GM21576 (cell line): ENCODE measurements around the gene PLA2G10.
"Not testable (repeated sequence)": the region's sequence is repeated elsewhere in the genome, so short reads cannot be mapped to it uniquely, and the experiment has no call there.

Source experiments
- ATAC-seq: cut with Tn5 transposase; IDR thresholded peaks from one replicate; pipeline ENCODE4 v1.9.1; 2021; ENCODE audit warnings: mild to moderate bottlenecking, moderate library complexity; ENCODE audit not compliant: unreplicated experiment

The PLA2G10 gene

GRCh38 chr16:14694129-14694528 is at the start of gene PLA2G10:
PLA2G10 (minus strand) TSS chr16:14694308; CDS start chr16:14694229, 79 bp downstream.
- ATAC-seq = not testable (repeated sequence)

DNA sequence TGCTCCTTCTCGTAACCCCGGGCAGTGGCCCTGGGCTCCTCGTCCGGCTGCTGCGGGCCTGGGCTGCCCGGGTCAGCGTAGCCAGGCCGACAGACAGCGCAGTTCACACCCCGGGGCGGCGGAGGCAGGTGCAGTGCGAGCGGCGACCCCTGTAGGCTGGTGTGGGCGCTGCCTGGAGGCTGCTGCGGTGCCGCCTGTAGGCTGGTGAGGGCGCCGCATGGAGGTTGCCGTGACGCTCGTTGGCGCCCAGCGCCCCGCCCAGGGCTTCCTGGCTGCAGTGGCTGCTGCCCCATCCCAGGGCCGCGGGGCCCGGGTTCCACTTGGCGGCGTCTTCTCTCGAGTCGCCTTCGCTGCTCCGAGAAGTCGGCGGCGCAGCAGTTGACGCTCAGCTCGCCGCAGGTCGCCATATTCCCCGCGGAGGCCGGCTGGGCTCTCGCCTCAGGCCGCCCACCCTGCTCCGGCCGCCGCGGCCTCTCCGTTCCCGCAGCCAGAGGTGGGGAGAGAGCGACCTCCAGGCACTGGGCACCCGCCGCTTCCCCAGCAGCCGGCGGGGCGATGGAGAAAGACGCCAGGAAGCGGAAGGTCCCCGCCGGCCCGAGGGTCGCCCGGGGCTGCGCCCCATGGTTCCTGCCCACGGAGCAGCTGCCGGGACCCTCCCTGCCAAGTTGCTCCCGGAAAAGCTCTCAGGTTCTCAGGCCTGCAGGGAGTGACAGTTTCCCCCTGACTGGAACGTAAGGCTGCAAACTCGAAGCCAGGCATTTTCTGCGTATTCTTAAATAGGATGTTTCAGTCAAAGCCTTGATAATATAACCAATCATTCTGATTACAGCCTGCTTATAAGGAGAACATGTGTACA is 48.4 kb upstream of the PLA2G10 start, which contains the start of gene NPIPA2:
Gene NPIPA2 (plus strand): TSS at position 261 of the 856 bp plus-strand sequence. CDS start 5,533 bp downstream, outside the sequence.
- peak; percentile 96 for ATAC-seq

GRCh38 chr16:14741794-14742193 is 47.7 kb upstream of the PLA2G10 start:
- ATAC-seq = not testable (repeated sequence)

DNA sequence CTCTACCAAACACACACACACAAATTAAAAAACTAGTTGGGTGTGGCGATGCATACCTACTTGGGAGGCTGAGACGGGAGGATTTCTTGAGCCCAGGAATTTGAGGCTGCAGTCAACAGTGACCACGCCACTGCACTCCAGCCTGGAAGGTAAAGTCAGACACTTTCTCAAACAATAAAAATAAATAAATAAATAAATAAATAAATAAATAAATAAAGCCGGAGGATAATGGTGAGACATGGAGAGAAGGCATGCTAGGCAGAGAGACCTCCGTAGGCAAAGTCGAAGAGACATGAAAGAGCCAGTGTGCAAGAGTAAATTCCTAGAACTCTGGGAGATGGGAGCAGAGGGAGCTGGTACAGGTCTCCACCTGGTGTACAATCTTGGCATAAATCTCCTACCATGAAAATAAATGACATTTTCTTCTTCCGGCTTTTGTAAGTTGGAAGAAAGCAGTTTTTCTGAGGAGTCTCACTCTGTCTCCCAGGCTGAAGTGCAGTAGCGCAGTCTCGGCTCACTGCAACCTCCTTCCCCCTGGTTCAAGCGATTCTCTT is 46.8 kb upstream of the PLA2G10 start:
- not testable (repeated sequence) for ATAC-seq

DNA sequence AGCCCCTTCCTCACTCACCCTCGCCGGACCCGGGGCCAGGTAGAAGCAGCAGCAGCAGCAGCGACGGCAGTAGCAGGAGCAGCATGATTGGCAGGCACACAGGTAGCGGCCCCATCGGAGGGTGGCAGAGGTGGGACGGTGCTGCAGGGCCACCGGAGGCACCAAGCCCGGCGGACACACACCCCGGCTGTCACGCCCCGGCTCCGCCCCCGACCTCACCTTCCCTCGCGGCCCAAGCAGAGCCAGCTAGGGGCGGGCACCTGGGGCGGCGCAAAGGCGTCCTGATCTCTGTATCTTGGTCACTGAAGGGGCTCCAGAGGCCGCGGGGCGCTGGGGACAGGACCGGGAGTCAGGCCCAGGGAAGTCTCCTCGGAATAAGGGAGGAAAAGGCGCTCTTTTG is 39.1 kb upstream of the PLA2G10 start:
- ATAC-seq = not testable (repeated sequence)

DNA sequence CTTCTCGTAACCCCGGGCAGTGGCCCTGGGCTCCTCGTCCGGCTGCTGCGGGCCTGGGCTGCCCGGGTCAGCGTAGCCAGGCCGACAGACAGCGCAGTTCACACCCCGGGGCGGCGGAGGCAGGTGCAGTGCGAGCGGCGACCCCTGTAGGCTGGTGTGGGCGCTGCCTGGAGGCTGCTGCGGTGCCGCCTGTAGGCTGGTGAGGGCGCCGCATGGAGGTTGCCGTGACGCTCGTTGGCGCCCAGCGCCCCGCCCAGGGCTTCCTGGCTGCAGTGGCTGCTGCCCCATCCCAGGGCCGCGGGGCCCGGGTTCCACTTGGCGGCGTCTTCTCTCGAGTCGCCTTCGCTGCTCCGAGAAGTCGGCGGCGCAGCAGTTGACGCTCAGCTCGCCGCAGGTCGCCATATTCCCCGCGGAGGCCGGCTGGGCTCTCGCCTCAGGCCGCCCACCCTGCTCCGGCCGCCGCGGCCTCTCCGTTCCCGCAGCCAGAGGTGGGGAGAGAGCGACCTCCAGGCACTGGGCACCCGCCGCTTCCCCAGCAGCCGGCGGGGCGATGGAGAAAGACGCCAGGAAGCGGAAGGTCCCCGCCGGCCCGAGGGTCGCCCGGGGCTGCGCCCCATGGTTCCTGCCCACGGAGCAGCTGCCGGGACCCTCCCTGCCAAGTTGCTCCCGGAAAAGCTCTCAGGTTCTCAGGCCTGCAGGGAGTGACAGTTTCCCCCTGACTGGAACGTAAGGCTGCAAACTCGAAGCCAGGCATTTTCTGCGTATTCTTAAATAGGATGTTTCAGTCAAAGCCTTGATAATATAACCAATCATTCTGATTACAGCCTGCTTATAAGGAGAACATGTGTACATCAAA is 9.3 kb upstream of the PLA2G10 start, which contains the start of gene NPIPA3:
Gene NPIPA3 (plus strand): TSS at position 256 of the 856 bp plus-strand sequence. CDS start 5,533 bp downstream, outside the sequence.
- ATAC-seq = peak; percentile 95

GRCh38 chr16:14702672-14703071 is 8.6 kb upstream of the PLA2G10 start:
- ATAC-seq = not testable (repeated sequence)

DNA sequence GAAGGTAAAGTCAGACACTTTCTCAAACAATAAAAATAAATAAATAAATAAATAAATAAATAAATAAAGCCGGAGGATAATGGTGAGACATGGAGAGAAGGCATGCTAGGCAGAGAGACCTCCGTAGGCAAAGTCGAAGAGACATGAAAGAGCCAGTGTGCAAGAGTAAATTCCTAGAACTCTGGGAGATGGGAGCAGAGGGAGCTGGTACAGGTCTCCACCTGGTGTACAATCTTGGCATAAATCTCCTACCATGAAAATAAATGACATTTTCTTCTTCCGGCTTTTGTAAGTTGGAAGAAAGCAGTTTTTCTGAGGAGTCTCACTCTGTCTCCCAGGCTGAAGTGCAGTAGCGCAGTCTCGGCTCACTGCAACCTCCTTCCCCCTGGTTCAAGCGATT is 7.8 kb upstream of the PLA2G10 start:
- not testable (repeated sequence) for ATAC-seq

DNA sequence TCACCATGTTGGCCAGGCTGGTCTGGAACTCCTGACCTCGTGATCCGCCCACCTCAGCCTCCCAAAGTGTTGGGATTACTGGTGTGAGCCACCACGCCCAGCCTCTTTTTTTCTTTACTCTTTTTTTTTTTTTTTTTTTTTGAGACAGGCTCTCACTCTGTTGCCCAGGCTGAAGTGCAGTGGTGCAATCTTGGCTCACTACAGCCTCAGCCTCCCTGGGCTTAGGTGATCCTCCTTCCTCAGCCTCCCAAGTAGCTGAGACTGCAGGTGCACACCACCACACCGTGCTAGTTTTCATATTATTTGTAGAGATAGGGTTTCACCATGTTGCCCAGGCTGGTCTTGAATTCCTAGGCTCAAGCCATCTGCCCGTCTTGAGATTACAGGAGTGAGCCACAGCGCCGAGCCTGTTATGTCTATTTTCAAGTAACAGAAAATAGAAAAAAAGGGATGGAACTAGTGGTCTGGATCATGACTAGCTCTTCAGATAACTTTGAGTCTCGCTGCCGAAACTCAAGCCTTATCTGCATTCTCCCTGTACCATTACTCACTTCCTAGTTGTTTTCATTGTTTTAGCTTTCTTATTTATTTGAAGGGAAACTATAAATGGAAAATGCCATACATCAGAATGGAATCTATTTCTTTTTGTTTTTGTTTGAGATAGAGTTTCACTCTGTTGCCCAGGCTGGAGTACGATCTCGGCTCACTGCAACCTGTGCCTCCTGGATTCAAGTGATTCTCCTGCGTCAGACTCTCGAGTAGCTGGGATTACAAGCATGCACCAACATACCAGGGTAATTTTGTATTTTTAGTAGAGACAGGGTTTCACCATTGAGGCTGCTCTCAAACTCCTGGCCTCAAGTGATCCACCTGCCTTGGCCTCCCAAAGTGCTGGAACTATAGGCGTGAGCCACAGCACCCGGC is 8.0 kb downstream of the PLA2G10 start:
- not testable (repeated sequence) for ATAC-seq

- ATAC-seq = no peak
Observed at GRCh38 chr16:14682121-14682520, 12.0 kb downstream of the PLA2G10 start.

DNA sequence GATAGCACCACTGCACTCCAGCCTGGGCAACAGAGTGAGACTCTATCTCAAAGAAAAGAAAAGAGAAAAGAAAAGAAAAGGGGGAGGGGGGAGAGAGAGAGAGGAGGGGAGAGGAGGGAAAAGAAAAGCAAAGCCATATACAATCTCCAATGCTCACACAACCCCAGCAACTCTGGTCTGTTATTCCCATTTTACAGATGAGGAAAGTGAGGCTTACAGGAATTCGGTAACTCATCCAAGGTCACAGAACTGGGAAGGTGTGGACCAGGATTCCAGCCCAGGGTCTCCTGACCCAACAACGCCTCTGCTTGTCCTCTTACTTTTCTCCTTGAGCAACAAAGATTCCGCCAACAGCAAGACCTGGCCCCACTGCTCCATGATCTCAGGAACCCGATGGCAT is 13.0 kb downstream of the PLA2G10 start:
- no peak for ATAC-seq

DNA sequence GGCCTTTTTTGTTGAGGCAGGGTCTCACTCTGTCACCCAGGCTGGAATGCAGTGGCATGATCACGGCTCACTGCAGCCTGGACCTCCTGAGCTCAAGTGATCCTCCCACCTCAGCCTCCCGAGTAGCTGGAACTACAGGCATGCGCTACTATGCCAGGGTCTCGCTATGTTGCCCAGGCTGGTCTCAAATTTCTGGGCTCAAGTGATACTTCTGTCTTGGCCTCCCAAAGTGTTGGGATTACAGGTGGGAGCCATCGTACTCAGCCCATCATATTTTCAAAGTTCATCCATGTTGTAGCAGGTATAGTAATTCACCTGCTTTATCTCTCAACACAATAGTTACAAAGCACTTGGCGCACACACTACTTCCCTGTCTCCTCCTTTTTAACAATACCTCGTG is 13.7 kb downstream of the PLA2G10 start:
- not testable (repeated sequence) for ATAC-seq

DNA sequence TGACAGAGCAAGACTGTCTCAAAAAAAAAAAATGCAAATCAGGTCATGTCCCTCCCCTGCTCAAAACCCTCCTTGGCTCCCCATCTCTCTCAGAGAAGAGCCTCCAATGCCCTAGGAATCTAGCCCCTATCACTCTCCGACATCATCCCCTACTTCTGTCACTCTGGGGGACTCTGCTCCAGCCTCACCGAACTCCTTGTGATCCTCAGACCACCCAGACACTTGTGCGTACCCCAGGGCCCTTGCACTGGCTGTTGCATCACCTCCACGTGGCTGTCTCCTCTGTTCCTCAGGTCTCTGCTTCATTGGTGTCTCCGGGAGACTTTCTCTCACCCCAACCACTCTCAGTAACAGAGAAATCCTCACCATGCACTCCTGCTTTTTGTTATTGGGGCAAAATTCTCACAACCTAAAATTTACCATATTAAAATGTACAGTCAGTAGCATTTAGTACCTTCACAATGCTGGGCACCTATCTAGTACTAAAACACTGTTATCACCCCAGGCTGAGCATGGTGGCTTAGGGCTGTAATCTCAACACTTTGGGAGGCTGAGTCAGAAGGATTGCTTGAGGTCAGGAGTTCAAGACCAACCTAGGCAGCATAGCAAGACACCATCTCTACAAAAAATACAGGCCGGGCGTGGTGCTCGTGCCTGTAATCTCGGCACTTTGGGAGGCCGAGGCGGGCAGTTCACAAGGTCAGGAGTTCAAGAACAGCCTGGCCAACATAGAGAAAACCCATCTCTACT is 15.2 kb downstream of the PLA2G10 start:
- no peak for ATAC-seq

DNA sequence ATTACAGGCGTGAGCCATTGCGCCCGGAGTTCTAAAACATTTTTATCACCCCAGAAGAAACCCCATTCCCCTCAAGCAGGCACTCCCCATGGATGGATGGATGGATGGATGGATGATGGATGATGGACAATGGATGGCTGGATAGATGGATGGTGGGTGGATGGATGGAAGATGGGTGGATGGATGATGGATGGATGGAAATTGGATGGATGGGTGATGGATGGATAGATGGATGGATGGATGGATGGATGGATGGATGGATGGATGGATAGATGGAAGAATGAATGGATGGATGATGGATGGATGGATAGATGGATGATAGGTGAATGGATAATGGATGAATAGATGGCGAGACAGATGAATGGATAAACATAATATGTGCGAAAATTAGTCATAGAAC is 16.5 kb downstream of the PLA2G10 start:
- ATAC-seq = no peak

GRCh38 chr16:14676633-14677032 is 17.5 kb downstream of the PLA2G10 start:
- ATAC-seq = no peak

- ATAC-seq = peak; percentile 71
Observed at GRCh38 chr16:14672403-14672971, 21.6 kb downstream of the PLA2G10 start.

- no peak for ATAC-seq
Observed at GRCh38 chr16:14669776-14670175, 24.3 kb downstream of the PLA2G10 start.

GRCh38 chr16:14668556-14669223 is 25.4 kb downstream of the PLA2G10 start:
- no peak for ATAC-seq
